ENCODE results near the gene TMEM205. TPM values are rescaled to one million over a fixed set of nuclear protein-coding genes. Genes with fewer than 3 reads are reported as not detected.
A peak's percentile ranks its signal among the peaks of the same experiment; 100 is the strongest.
"Not testable (repeated sequence)": the region's sequence is repeated elsewhere in the genome, so short reads cannot be mapped to it uniquely, and the experiment has no call there.

TMEM205 gene
- polyA plus RNA-seq, result 101 TPM

- Mint-ChIP-seq H3K27ac (peak within 1 kb of the TSS; percentile 79 to 95 (median 93)), H3K4me3 (peak within 1 kb of the TSS; percentile 89 to 100 (median 98)), H3K9me3 (peaks cover 0 to 2% (median 0%) of the 10 kb centered on the region in 3 donors), H3K27me3 (no peaks in the 10 kb centered on the region), H3K36me3 (peaks cover 4% of the 10 kb centered on the region), H3K4me1 (peaks cover 11 to 20% (median 19%) of the 10 kb centered on the region in 3 donors)
Measured at GRCh38 chr19:11346104-11346940, at the start of gene TMEM205, which contains the start of gene CCDC159. TSS of gene TMEM205 (minus strand) at chr19:11346268. CDS start at chr19:11345619, 649 bp downstream. TSS of gene CCDC159 (plus strand) at chr19:11346519. CDS start at chr19:11346607, 88 bp downstream.

DNA sequence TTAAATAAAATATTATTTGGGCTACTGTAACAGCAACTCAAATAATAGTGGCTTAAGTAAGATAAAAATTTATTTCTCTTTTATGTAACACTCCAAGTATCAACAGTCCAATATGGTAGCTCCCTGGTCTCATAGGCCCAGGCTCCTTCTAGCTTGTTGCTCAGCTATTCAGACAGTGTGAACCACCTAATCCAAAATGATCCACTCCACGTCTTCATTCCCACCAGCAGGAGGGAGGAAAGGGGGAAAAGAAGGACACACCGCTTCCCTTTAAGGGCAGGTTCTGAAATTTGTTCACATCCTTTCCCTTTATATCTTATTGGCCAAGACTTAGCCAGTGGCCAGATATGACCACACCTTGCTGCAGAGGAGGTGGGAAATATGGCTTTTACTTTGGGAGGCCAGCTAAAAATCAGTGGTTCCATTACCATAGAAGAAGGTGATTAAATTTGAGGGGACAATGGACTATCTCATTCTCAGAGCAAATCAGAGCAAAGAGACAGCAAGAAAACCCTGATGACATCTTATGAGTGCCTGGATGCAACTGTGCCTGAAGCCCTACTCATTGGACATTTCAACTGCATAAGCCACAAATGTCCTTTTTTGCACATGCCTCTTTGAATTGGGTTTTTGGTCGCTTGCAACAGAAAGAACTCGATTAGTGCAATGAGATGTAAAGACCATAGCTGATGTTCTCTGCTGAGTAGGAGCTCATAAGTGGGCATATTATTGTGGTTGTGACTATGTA, 45.0 kb upstream of the TMEM205 start:
- Mint-ChIP-seq H3K4me3 (no peak overlapping the region), H3K9me3 (no peaks in the 10 kb centered on the region), H3K36me3 (peaks cover 2% of the 10 kb centered on the region)

GRCh38 chr19:11390359-11390758, 44.3 kb upstream of the TMEM205 start:
- peaks cover 2% of the 10 kb centered on the region for H3K36me3 Mint-ChIP-seq
- H3K27ac Mint-ChIP-seq, result no peak overlapping the region
- H3K4me1 Mint-ChIP-seq, result peaks cover 6 to 16% (median 16%) of the 10 kb centered on the region in 3 donors
- H3K9me3 Mint-ChIP-seq, result no peaks in the 10 kb centered on the region
- H3K27me3 Mint-ChIP-seq, result no peaks in the 10 kb centered on the region
- peak overlapping the region in 1 of 4 donors; percentile 52 for H3K4me3 Mint-ChIP-seq

More for the DNA sequence above, 45.0 kb upstream of the TMEM205 start:
- Mint-ChIP-seq H3K27ac (peak overlapping the region in 1 of 3 donors; percentile 53), H3K4me1 (peaks cover 6 to 16% (median 16%) of the 10 kb centered on the region in 3 donors), H3K27me3 (no peaks in the 10 kb centered on the region)

- no peaks in the 10 kb centered on the region for H3K36me3 Mint-ChIP-seq
- peaks cover 4% of the 10 kb centered on the region for H3K27me3 Mint-ChIP-seq
- peaks cover 11 to 12% (median 11%) of the 10 kb centered on the region in 3 donors for H3K4me1 Mint-ChIP-seq
- H3K9me3 Mint-ChIP-seq, result no peaks in the 10 kb centered on the region
- H3K27ac Mint-ChIP-seq, result peak overlapping the region; percentile 81 to 87 (median 86)
- peak overlapping the region; percentile 53 to 84 (median 70) for H3K4me3 Mint-ChIP-seq
Measured at GRCh38 chr19:11387162-11388034, 41.3 kb upstream of the TMEM205 start.

DNA sequence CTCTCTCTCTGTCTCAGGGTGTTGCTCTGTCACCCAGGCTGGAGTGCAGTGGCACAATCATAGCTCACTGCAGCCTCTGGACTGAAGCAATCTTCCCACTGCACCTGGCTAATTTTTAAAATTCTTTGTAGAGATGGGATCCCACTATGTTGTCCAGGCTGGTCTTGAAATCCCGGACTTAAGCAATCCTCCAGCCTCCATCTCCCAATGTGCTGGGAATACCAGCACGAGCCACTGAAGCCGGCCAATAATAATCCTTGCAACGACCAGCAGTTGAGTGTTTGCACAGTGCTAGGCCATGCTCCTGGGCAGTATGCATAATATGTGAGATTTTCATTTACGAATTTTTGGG, 38.7 kb upstream of the TMEM205 start:
- H3K27me3 Mint-ChIP-seq, result peaks cover 5% of the 10 kb centered on the region
- H3K9me3 Mint-ChIP-seq, result no peaks in the 10 kb centered on the region
- peaks cover 17 to 26% (median 23%) of the 10 kb centered on the region in 3 donors for H3K4me1 Mint-ChIP-seq
- no peaks in the 10 kb centered on the region for H3K36me3 Mint-ChIP-seq
- H3K27ac Mint-ChIP-seq, result peak overlapping the region in 2 of 3 donors; percentile 80 to 98
- peak overlapping the region in 3 of 4 donors; percentile 65 to 79 (median 74) for H3K4me3 Mint-ChIP-seq

DNA sequence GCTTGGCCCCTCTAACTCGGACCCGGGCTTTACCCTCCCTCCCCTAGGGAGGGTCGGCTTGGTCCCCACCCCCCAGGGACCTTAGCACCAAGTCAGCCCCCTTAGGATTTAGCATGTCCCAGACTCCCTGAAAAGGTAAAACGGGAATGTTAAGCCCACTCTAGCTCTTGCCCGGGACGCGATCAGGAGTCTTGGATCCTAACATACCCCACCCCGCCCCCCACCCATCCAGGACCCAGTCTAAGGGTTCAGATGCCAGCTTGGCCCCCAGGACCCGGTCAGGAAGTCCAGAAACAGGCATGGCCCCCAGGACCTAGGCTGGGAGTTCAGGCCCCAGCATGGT, 37.6 kb upstream of the TMEM205 start:
- Mint-ChIP-seq H3K27me3 (peaks cover 5% of the 10 kb centered on the region), H3K27ac (peak overlapping the region in 1 of 3 donors; percentile 98), H3K36me3 (no peaks in the 10 kb centered on the region), H3K4me1 (peaks cover 17 to 26% (median 23%) of the 10 kb centered on the region in 3 donors), H3K9me3 (no peaks in the 10 kb centered on the region), H3K4me3 (peak overlapping the region; percentile 80 to 92 (median 90))

- H3K4me3 Mint-ChIP-seq, result peak overlapping the region; percentile 80 to 92 (median 90)
- H3K9me3 Mint-ChIP-seq, result no peaks in the 10 kb centered on the region
- peaks cover 5% of the 10 kb centered on the region for H3K27me3 Mint-ChIP-seq
- peak overlapping the region; percentile 88 to 98 (median 97) for H3K27ac Mint-ChIP-seq
- peaks cover 17 to 26% (median 23%) of the 10 kb centered on the region in 3 donors for H3K4me1 Mint-ChIP-seq
- H3K36me3 Mint-ChIP-seq, result no peaks in the 10 kb centered on the region
Measured at GRCh38 chr19:11382898-11383705, 37.0 kb upstream of the TMEM205 start.

GRCh38 chr19:11380653-11381537, 34.8 kb upstream of the TMEM205 start:
- peak overlapping the region; percentile 85 to 99 (median 98) for H3K27ac Mint-ChIP-seq
- peak overlapping the region; percentile 88 to 98 (median 93) for H3K4me3 Mint-ChIP-seq
- peaks cover 5% of the 10 kb centered on the region for H3K27me3 Mint-ChIP-seq
- peaks cover 2% of the 10 kb centered on the region for H3K36me3 Mint-ChIP-seq
- H3K4me1 Mint-ChIP-seq, result peaks cover 17 to 25% (median 20%) of the 10 kb centered on the region in 3 donors
- no peaks in the 10 kb centered on the region for H3K9me3 Mint-ChIP-seq

DNA sequence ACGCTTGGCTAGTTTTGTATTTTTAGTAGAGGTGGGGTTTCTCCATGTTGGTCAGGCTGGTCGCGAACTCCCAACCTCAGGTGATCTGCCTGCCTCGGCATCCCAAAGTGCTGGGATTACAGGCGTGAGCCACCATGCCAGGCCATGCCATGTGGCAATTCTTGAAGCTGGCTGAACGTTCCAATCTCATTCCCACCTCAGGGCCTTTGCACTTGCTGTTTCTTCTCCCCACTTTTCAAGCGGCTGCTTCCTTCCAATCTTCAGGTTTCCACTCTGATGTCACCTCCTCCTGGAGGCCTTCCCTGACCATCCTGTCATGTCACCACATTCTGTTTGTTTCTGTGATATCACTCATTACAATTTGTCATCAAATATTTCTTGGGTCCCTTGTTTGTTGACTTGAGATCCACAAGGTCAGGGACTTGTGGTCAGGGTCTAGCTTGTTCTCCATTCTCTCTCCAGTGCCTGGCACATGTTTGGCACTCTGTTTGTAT, 33.8 kb upstream of the TMEM205 start:
- Mint-ChIP-seq H3K27ac (peak overlapping the region; percentile 85 to 99 (median 98)), H3K27me3 (peaks cover 5% of the 10 kb centered on the region), H3K4me1 (peaks cover 19 to 29% (median 20%) of the 10 kb centered on the region in 3 donors), H3K9me3 (no peaks in the 10 kb centered on the region), H3K4me3 (peak overlapping the region in 2 of 4 donors; percentile 39 to 91), H3K36me3 (peaks cover 2% of the 10 kb centered on the region)

DNA sequence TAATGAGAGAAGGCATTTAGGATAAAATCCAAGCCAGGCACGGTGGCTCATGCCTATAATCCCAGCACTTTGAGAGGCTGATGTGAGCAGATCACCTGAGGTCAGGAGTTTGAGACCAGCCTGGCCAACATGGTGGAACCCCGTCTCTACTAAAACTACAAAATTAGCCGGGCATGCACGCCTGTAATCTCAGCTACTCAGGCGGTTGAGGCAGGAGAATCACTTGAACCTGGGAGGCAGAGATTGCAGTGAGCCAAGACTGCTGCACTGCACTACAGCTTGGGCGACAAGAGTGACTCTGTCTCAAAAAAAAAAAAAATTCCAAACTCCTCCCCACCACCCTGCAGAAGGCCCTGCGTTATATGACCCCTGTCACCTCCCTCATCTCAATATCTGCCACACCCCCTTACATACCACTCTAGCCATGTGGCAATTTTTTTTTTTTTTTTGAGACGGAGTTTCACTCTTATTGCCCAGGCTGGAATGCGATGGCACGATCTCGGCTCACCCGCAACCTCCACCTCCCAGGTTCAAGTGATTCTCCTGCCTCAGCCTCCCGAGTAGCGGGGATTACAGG, 33.3 kb upstream of the TMEM205 start:
- H3K36me3 Mint-ChIP-seq, H3K27me3 Mint-ChIP-seq, H3K9me3 Mint-ChIP-seq, H3K27ac Mint-ChIP-seq, H3K4me3 Mint-ChIP-seq: not testable (repeated sequence)
- H3K4me1 Mint-ChIP-seq, result peaks cover 15 to 29% (median 20%) of the 10 kb centered on the region in 3 donors

- Mint-ChIP-seq H3K4me3 (no peak overlapping the region), H3K9me3 (no peaks in the 10 kb centered on the region), H3K4me1 (peaks cover 16 to 29% (median 20%) of the 10 kb centered on the region in 3 donors), H3K36me3 (peaks cover 2% of the 10 kb centered on the region), H3K27ac (peak overlapping the region in 1 of 3 donors; percentile 93), H3K27me3 (peaks cover 5% of the 10 kb centered on the region)
Measured at GRCh38 chr19:11378319-11379189, 32.5 kb upstream of the TMEM205 start.

- Mint-ChIP-seq H3K4me1 (peaks cover 18 to 32% (median 21%) of the 10 kb centered on the region in 3 donors), H3K36me3 (peaks cover 2% of the 10 kb centered on the region), H3K4me3 (no peak overlapping the region), H3K9me3 (peaks cover 0 to 1% (median 0%) of the 10 kb centered on the region in 3 donors), H3K27me3 (peaks cover 4% of the 10 kb centered on the region), H3K27ac (no peak overlapping the region)
Measured at GRCh38 chr19:11377756-11378155, 31.7 kb upstream of the TMEM205 start.
